Hepatocyte (in vitro differentiated cells): Measurements from ENCODE around the gene SIK3.

Experiments
- EZH2 ChIP-seq: fragments of 200-600 bp; sonication (generic); IDR thresholded peaks from 2 replicates; pipeline ENCODE4 v1.6.1; 2016; ENCODE audit warnings: antibody characterized with exemption, mild to moderate bottlenecking, borderline replicate concordance
- TF ChIP-seq, protein P1 (sequence below): fragments of 200-600 bp; sonication (generic); IDR thresholded peaks from 2 replicates; pipeline ENCODE4 v1.5.1; 2016; ENCODE audit warnings: antibody characterized with exemption, mild to moderate bottlenecking; ENCODE audit not compliant: poor library complexity

GRCh38 chr11:116852261-116853031 is 245.8 kb downstream of the SIK3 start:
- TF ChIP-seq, protein P1, sequence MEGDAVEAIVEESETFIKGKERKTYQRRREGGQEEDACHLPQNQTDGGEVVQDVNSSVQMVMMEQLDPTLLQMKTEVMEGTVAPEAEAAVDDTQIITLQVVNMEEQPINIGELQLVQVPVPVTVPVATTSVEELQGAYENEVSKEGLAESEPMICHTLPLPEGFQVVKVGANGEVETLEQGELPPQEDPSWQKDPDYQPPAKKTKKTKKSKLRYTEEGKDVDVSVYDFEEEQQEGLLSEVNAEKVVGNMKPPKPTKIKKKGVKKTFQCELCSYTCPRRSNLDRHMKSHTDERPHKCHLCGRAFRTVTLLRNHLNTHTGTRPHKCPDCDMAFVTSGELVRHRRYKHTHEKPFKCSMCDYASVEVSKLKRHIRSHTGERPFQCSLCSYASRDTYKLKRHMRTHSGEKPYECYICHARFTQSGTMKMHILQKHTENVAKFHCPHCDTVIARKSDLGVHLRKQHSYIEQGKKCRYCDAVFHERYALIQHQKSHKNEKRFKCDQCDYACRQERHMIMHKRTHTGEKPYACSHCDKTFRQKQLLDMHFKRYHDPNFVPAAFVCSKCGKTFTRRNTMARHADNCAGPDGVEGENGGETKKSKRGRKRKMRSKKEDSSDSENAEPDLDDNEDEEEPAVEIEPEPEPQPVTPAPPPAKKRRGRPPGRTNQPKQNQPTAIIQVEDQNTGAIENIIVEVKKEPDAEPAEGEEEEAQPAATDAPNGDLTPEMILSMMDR, result no peak
- no peak for TF ChIP-seq EZH2
